ENCODE results near the gene SYMPK.
"Not testable (repeated sequence)": the region's sequence is repeated elsewhere in the genome, so short reads cannot be mapped to it uniquely, and the experiment has no call there.

The SYMPK gene

GRCh38 chr19:45862564-45863334, at the start of gene SYMPK:
TSS of gene SYMPK (minus strand) at chr19:45863147. CDS start at chr19:45854495, 8,652 bp downstream.
- DNase-seq, result peak; percentile 98 to 99

DNA sequence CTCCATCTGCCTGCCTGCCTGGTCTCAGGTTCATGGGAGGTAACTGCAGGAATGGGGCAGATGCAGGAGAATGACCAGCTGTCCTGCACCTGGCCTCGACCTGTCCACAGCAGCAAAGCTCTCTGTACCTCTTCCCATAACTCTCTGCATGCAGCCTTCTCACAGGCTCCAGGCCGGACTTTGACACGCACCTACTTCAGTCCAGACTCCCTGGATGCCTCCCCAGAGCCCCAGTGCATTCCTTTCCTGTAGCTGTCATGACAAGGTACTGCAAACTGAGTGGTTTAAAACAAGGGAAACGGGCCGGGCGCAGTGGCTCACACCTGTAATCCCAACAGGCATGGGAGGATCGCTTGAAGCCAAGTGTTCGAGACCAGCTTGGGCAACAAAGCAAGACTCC, 48.3 kb upstream of the SYMPK start:
- no peak for DNase-seq

- no peak for DNase-seq
These were observed 46.0 kb upstream of the SYMPK start for GRCh38 chr19:45908956-45909355.

- no peak for DNase-seq
These were observed 43.3 kb upstream of the SYMPK start for GRCh38 chr19:45906221-45906620.

- DNase-seq, result no peak
These were observed 42.1 kb upstream of the SYMPK start for GRCh38 chr19:45905011-45905410.

- peak; percentile 99 to 100 for DNase-seq
These were observed 40.0 kb upstream of the SYMPK start for GRCh38 chr19:45902651-45903625.

- DNase-seq, result peak in 1 of 2 experiments; percentile 48
These were observed 39.1 kb upstream of the SYMPK start, which contains the start of gene MYPOP for GRCh38 chr19:45901912-45902650. TSS of gene MYPOP (minus strand) at chr19:45902613. CDS start at chr19:45901773, 840 bp downstream.

GRCh38 chr19:45901432-45901911, 38.5 kb upstream of the SYMPK start:
- peak; percentile 49 to 59 for DNase-seq

- no peak for DNase-seq
These were observed 37.9 kb upstream of the SYMPK start for GRCh38 chr19:45900738-45901431.

GRCh38 chr19:45899919-45900589, 37.1 kb upstream of the SYMPK start:
- DNase-seq, result no peak

GRCh38 chr19:45899253-45899652, 36.3 kb upstream of the SYMPK start:
- no peak for DNase-seq

- DNase-seq, result no peak
These were observed 34.4 kb upstream of the SYMPK start for GRCh38 chr19:45897261-45897812.

GRCh38 chr19:45895983-45896599, 33.1 kb upstream of the SYMPK start:
- not testable (repeated sequence) for DNase-seq

GRCh38 chr19:45895519-45895972, 32.6 kb upstream of the SYMPK start:
- DNase-seq, result no peak

- no peak for DNase-seq
These were observed 27.9 kb upstream of the SYMPK start for GRCh38 chr19:45890877-45891276.

GRCh38 chr19:45889210-45889885, 26.4 kb upstream of the SYMPK start:
- no peak for DNase-seq

DNA sequence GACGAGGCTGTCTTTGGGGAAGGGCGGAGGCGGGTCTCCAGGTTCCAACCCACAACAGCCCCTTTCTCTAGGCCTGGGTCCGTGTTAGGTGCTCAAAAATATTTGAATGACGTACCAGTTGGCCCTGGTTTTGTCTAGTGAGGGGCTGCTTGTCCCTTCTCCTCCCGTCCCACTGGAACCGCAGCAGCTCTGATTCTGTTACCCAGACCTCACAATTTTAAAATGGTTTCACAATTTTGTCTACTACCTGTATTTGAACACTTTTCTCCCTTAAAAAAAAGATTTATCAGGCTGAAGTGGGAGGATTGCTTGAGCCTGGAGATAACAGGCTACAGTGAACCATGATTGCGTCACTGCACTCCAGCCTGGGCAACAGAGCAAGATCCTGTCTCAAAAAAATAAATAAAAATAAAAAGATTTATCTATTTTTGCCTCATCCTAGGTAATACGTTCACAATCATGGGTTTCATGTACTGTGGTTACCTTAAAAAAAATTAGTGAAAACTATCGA, 24.3 kb upstream of the SYMPK start:
- peak in 1 of 2 experiments; percentile 38 for DNase-seq

DNA sequence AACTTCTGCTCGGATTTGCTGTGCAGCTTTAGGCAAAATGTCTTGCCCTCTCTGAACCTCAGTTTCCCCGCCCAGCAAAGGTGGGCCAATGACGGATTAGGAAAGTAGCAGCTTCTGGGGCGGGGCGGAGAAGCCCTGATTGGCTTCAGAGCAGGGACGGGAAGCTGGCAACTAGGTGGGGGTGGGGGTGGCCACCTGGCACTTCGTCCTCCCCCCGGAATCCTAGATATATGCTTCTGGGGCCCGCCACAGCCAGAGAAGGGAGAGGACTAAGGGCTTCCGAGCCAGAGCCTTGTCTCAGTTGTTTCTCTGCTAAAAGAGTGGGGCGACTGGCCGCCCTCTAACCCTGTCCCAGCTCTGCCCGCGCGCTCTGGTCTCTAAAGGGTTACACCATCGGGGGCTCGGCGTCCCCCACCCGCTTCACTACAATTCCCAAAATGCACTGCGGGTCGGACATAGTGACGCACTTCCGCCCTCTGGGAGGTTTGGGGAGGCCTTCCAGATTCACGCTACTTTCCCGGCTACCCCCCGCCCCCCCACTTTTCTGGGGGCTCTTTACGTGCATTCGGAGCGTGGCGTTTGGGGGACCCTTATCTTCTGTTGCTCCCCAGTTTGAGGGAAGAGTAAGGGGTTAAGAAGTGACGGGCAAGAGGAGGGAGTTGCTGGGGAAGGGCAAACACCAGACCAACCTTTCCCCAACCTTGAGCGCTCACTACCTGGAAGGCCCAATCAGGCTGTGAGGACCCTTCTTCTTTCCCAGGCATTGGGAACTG, 23.7 kb upstream of the SYMPK start:
- DNase-seq, result peak; percentile 93 to 94
